ENCODE data around the gene CA10. TPM values are rescaled to one million over a fixed set of nuclear protein-coding genes. Genes with fewer than 3 reads are reported as not detected.

CA10 gene
- polyA plus RNA-seq, 1 donor (not counting 4 experiments of a cell fraction or from before 2014, with no cell fraction given) = 2.9 TPM

DNA sequence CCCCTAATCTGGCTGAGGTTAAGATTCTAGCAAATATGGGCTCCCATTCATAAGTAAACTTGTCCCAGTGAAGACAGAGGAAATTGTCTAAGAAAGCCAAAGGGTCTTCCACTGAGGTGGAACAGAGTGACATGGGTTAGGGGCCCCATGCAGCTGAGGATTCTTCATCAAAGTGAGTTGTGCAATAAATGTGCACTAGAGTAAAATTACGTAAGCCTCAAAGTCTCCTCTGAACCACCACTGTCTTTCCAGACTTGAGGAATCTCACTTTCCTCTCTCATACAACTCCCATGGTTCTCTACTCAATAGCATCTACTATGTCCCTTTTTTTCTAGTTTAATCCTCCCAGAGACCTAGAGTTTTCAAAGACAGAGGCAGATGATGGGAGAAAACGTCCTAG, 132.4 kb downstream of the CA10 start:
- H3K9me1 ChIP-seq (ENCODE audit: control insufficient read depth, extremely low read depth, insufficient read depth, low read length) = no peaks in the 10 kb centered on the region
- H3K27me3 ChIP-seq (ENCODE audit: control insufficient read depth, extremely low read depth, insufficient read depth, low read length) = no peaks in the 10 kb centered on the region
- peaks cover 14% of the 10 kb centered on the region for H3K4me1 ChIP-seq (ENCODE audit: control insufficient read depth, extremely low read depth, insufficient read depth, low read length)
- dilution Hi-C loops (cut with MboI; ENCODE audit: extremely low pct_ligation_motif_present, low sequenced_read_pairs) = no loop called here
- no peak overlapping the region for H3K27ac ChIP-seq (ENCODE audit: control insufficient read depth, insufficient read depth, low read length)
- H4K20me1 ChIP-seq (ENCODE audit: control insufficient read depth, extremely low read depth, insufficient read depth, low read length) = no peaks in the 10 kb centered on the region
- DNase-seq (ENCODE audit: low read depth, low spot score) (no peak), FAIRE-seq (no peak)
- H3K36me3 ChIP-seq (ENCODE audit: control insufficient read depth in 2 of 2, extremely low read depth in 1 of 2, insufficient read depth in 2 of 2, low read length in 2 of 2) = no peaks in the 10 kb centered on the region
- H3K4me2 ChIP-seq (ENCODE audit: control insufficient read depth, extremely low read depth, insufficient read depth, low read depth, low read length) = no peak overlapping the region
- no peaks in the 10 kb centered on the region for H3K79me2 ChIP-seq (ENCODE audit: control insufficient read depth, insufficient read depth, low read length)
- no peak overlapping the region for H2AFZ ChIP-seq (ENCODE audit: control insufficient read depth, low read length)
- TF ChIP-seq, protein P1, sequence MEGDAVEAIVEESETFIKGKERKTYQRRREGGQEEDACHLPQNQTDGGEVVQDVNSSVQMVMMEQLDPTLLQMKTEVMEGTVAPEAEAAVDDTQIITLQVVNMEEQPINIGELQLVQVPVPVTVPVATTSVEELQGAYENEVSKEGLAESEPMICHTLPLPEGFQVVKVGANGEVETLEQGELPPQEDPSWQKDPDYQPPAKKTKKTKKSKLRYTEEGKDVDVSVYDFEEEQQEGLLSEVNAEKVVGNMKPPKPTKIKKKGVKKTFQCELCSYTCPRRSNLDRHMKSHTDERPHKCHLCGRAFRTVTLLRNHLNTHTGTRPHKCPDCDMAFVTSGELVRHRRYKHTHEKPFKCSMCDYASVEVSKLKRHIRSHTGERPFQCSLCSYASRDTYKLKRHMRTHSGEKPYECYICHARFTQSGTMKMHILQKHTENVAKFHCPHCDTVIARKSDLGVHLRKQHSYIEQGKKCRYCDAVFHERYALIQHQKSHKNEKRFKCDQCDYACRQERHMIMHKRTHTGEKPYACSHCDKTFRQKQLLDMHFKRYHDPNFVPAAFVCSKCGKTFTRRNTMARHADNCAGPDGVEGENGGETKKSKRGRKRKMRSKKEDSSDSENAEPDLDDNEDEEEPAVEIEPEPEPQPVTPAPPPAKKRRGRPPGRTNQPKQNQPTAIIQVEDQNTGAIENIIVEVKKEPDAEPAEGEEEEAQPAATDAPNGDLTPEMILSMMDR (optimal IDR thresholded peaks at IDR 0.05 in 1 of 3, IDR thresholded peaks at IDR 0.05 in 1 of 3, conservative IDR thresholded peaks at IDR 0.05 in 1 of 3; ENCODE audit: extremely low read depth in 1 of 3, insufficient read depth in 2 of 3, low read length in 3 of 3) = no peak
- no peak for TF ChIP-seq EZH2 (IDR thresholded peaks at IDR 0.05; ENCODE audit: low read length)
- no peak overlapping the region for H3K4me3 ChIP-seq (ENCODE audit: control insufficient read depth in 2 of 3, extremely low read depth in 1 of 3, insufficient read depth in 2 of 3, low read depth in 1 of 3, low read length in 3 of 3)
- no peak overlapping the region for H3K9ac ChIP-seq (ENCODE audit: control insufficient read depth, extremely low read depth, insufficient read depth, low read length)
- H3K9me3 ChIP-seq (ENCODE audit: control insufficient read depth, low read depth, low read length) = no peaks in the 10 kb centered on the region

- H3K27ac ChIP-seq (ENCODE audit: control insufficient read depth, insufficient read depth, low read length) = no peak overlapping the region
- H2AFZ ChIP-seq (ENCODE audit: control insufficient read depth, low read length) = no peak overlapping the region
- no peak overlapping the region for H3K4me2 ChIP-seq (ENCODE audit: control insufficient read depth, extremely low read depth, insufficient read depth, low read depth, low read length)
- TF ChIP-seq EZH2 (IDR thresholded peaks at IDR 0.05; ENCODE audit: low read length) = no peak
- TF ChIP-seq, protein P1 (optimal IDR thresholded peaks at IDR 0.05 in 1 of 3, IDR thresholded peaks at IDR 0.05 in 1 of 3, conservative IDR thresholded peaks at IDR 0.05 in 1 of 3; ENCODE audit: extremely low read depth in 1 of 3, insufficient read depth in 2 of 3, low read length in 3 of 3) = no peak
- H3K79me2 ChIP-seq (ENCODE audit: control insufficient read depth, insufficient read depth, low read length) = no peaks in the 10 kb centered on the region
- H4K20me1 ChIP-seq (ENCODE audit: control insufficient read depth, extremely low read depth, insufficient read depth, low read length) = no peaks in the 10 kb centered on the region
- no peaks in the 10 kb centered on the region for H3K9me3 ChIP-seq (ENCODE audit: control insufficient read depth, low read depth, low read length)
- dilution Hi-C loops (cut with MboI; ENCODE audit: extremely low pct_ligation_motif_present, low sequenced_read_pairs) = no loop called here
- DNase-seq (ENCODE audit: low read depth, low spot score) (no peak), FAIRE-seq (no peak)
- H3K9me1 ChIP-seq (ENCODE audit: control insufficient read depth, extremely low read depth, insufficient read depth, low read length) = no peaks in the 10 kb centered on the region
- H3K27me3 ChIP-seq (ENCODE audit: control insufficient read depth, extremely low read depth, insufficient read depth, low read length) = no peaks in the 10 kb centered on the region
- no peak overlapping the region for H3K9ac ChIP-seq (ENCODE audit: control insufficient read depth, extremely low read depth, insufficient read depth, low read length)
- H3K4me3 ChIP-seq (ENCODE audit: control insufficient read depth in 2 of 3, extremely low read depth in 1 of 3, insufficient read depth in 2 of 3, low read depth in 1 of 3, low read length in 3 of 3) = no peak overlapping the region
- H3K36me3 ChIP-seq (ENCODE audit: control insufficient read depth in 2 of 2, extremely low read depth in 1 of 2, insufficient read depth in 2 of 2, low read length in 2 of 2) = no peaks in the 10 kb centered on the region
- peaks cover 14% of the 10 kb centered on the region for H3K4me1 ChIP-seq (ENCODE audit: control insufficient read depth, extremely low read depth, insufficient read depth, low read length)
Observed at GRCh38 chr17:52025236-52025635, 133.3 kb downstream of the CA10 start.

All from keratinocyte (primary cell).